Stimulated activated CD8-positive, alpha-beta memory T cell treated with anti-CD3 and anti-CD28 coated beads, Interleukin-12 subunit alpha, Interleukin-12 subunit beta, amount 100 ng/mL, for 4 hours (primary cell): ENCODE results near the gene HOXC12.
A peak's percentile ranks its signal among the peaks of the same experiment; 100 is the strongest.

Experiments
- DNase-seq: peaks from one replicate; pipeline ENCODE4 v3.0.0-alpha.2; 2020; ENCODE audit warnings: low read depth

HOXC12 gene

GRCh38 chr12:53996240-53997203, 41.8 kb downstream of the HOXC12 start:
- no peak for DNase-seq

GRCh38 chr12:53997204-53998109, 42.8 kb downstream of the HOXC12 start:
- no peak for DNase-seq

GRCh38 chr12:53998110-53998899, 43.6 kb downstream of the HOXC12 start:
- DNase-seq = no peak

GRCh38 chr12:53998900-53999236, 44.2 kb downstream of the HOXC12 start:
- no peak for DNase-seq

GRCh38 chr12:53999559-54000115, 44.9 kb downstream of the HOXC12 start:
- no peak for DNase-seq

GRCh38 chr12:54000116-54001114, 45.7 kb downstream of the HOXC12 start, which contains the start of gene HOXC9:
Gene HOXC9, plus strand, starts transcription at chr12:54000161. Its CDS starts 28 bp downstream, at chr12:54000189.
- no peak for DNase-seq

GRCh38 chr12:54001283-54002187, 46.8 kb downstream of the HOXC12 start:
- DNase-seq = no peak

GRCh38 chr12:54002278-54002914, 47.7 kb downstream of the HOXC12 start:
- DNase-seq = no peak

GRCh38 chr12:54002915-54003389, 48.2 kb downstream of the HOXC12 start:
- DNase-seq = no peak

- DNase-seq = no peak
Measured at GRCh38 chr12:54003625-54004024, 48.9 kb downstream of the HOXC12 start.

- DNase-seq = no peak
Measured at GRCh38 chr12:54004063-54004840, 49.5 kb downstream of the HOXC12 start.

GRCh38 chr12:54004841-54005530, 50.3 kb downstream of the HOXC12 start:
- no peak for DNase-seq

GRCh38 chr12:54005531-54005852, 50.8 kb downstream of the HOXC12 start:
- no peak for DNase-seq

- DNase-seq = peak; percentile 64
Measured at GRCh38 chr12:54005853-54006558, 51.3 kb downstream of the HOXC12 start.

- no peak for DNase-seq
Measured at GRCh38 chr12:54006559-54007220, 52.0 kb downstream of the HOXC12 start.
